GM12878 (cell line): Measurements from ENCODE around the gene DNAJC16. TPM values are rescaled to one million over a fixed set of nuclear protein-coding genes. Genes with fewer than 3 reads are reported as not detected.

Source experiments
- ATAC-seq: fragments of 200-7000 bp; cut with Tn5 transposase; 3 replicates; pipeline ENCODE4 v1.9.1; 2020; ENCODE audit warnings: mild to moderate bottlenecking, moderate library complexity
- BruUV-seq: library from RNA; stranded (reverse); fragments of 400-500 nt; replicated peaks from 2 replicates; lab custom pipeline; 2021; lab: Mats Ljungman, UMichigan
- CTCF ChIA-PET: fragments of 300-600 bp; sonication (Branson Sonifier 250); formaldehyde crosslinking; extraction: SDS; loops from one replicate; lab custom pipeline; 2021; ENCODE audit warnings: inconsistent platforms; lab: Yijun Ruan, JAX
- POLR2A ChIA-PET: fragments of 350-600 bp; formaldehyde crosslinking; extraction: SDS; loops from one replicate; lab custom pipeline; 2021; ENCODE audit warnings: inconsistent platforms; lab: Charles Lee
- RAD21 ChIA-PET: fragments of 300-600 bp; sonication (Branson Sonifier 250); formaldehyde crosslinking; loops from one replicate; lab custom pipeline; 2023; ENCODE audit warnings: antibody characterized with exemption; ENCODE audit not compliant: unreplicated experiment; lab: Charles Lee
- SMC1A ChIA-PET: fragments of 300-600 bp; sonication (Branson Sonifier 250); formaldehyde crosslinking; loops from one replicate; lab custom pipeline; 2023; ENCODE audit not compliant: unreplicated experiment, uncharacterized antibody; lab: Charles Lee
- DNase-seq: peaks from one replicate; pipeline ENCODE4 v3.0.0-alpha.2; 2011; ENCODE audit warnings: low read depth, low spot score
- FAIRE-seq: peaks from 3 replicates; lab custom pipeline; 2011; peaks lifted over from hg19 to GRCh38; lab: Jason Lieb, UNC
- H2AFZ ChIP-seq: 2 replicates; pipeline ENCODE4 v1.6.0; 2011; ENCODE audit warnings: low read depth, low read length, control low read depth; ENCODE audit not compliant: control insufficient read depth
- H3K27ac ChIP-seq: 2 replicates; pipeline ENCODE4 v1.5.1; 2011; ENCODE audit warnings: control low read depth; ENCODE audit not compliant: control insufficient read depth, insufficient read depth
- H3K27me3 ChIP-seq, 2 experiments: replicated peaks in 1 of 2; 2 replicates each; pipeline versions ENCODE4 v1.6.0 to v1.6.1; 2011; ENCODE audit warnings: low read length in 1 of 2; ENCODE audit not compliant: control insufficient read depth in 2 of 2, insufficient read depth in 2 of 2
- H3K36me3 ChIP-seq, 2 experiments: 2 replicates each; pipeline ENCODE4 v1.5.1; 2011; ENCODE audit warnings: low read length in 1 of 2; ENCODE audit not compliant: control insufficient read depth in 2 of 2, insufficient read depth in 2 of 2
- H3K4me1 ChIP-seq: 2 replicates; pipeline ENCODE4 v1.6.1; 2011; ENCODE audit warnings: mild to moderate bottlenecking, low read length, moderate library complexity, mixed read lengths; ENCODE audit not compliant: control insufficient read depth, insufficient read depth
- H3K4me2 ChIP-seq: 2 replicates; pipeline ENCODE4 v1.6.0; 2011; ENCODE audit warnings: control low read depth; ENCODE audit not compliant: control insufficient read depth, insufficient read depth
- H3K4me3 ChIP-seq: fragments of 200-600 bp; sonication (generic); 2 replicates; pipeline ENCODE4 v1.5.1; 2016
- H3K79me2 ChIP-seq: 2 replicates; pipeline ENCODE4 v1.6.0; 2011; ENCODE audit warnings: low read length; ENCODE audit not compliant: control insufficient read depth, insufficient read depth
- H3K9ac ChIP-seq: 2 replicates; pipeline ENCODE4 v1.8.0; 2011; ENCODE audit warnings: low read length, control low read depth, mixed read lengths; ENCODE audit not compliant: control insufficient read depth, insufficient read depth
- H3K9me3 ChIP-seq: replicated peaks from 3 replicates; pipeline ENCODE4 v1.5.1; 2011; ENCODE audit warnings: mild to moderate bottlenecking, low read length; ENCODE audit not compliant: control insufficient read depth, insufficient read depth
- H4K20me1 ChIP-seq: 2 replicates; pipeline ENCODE4 v1.6.0; 2011; ENCODE audit not compliant: control insufficient read depth, insufficient read depth
- CREB1 ChIP-seq: IDR thresholded peaks from 2 replicates; pipeline ENCODE4 v1.6.1; 2012; ENCODE audit warnings: low read depth, mild to moderate bottlenecking, inconsistent platforms
- CREM ChIP-seq: IDR thresholded peaks from 2 replicates; pipeline ENCODE4 v1.6.1; 2014; ENCODE audit warnings: antibody characterized with exemption, low read depth
- EED ChIP-seq: sonication (generic); IDR thresholded peaks from 2 replicates; pipeline ENCODE4 v1.6.1; 2016; ENCODE audit warnings: antibody characterized with exemption, low read depth
- HCFC1 ChIP-seq: fragments of 150-350 bp; IDR thresholded peaks from 2 replicates; pipeline ENCODE4 v1.6.1; 2014; ENCODE audit warnings: low read length
- IRF3 ChIP-seq: fragments of 450-650 bp; IDR thresholded peaks from 2 replicates; pipeline ENCODE4 v1.6.1; 2014; ENCODE audit warnings: mild to moderate bottlenecking
- NBN ChIP-seq: fragments of 450-650 bp; IDR thresholded peaks from 2 replicates; pipeline ENCODE4 v1.6.1; 2016
- NKRF ChIP-seq: fragments of 450-650 bp; conservative IDR thresholded peaks from 2 replicates; pipeline ENCODE4 v1.6.1; 2017; ENCODE audit warnings: mild to moderate bottlenecking, moderate library complexity
- PAX5 ChIP-seq: IDR thresholded peaks from 2 replicates; pipeline ENCODE4 v1.6.1; 2011; ENCODE audit warnings: low read depth, low read length, borderline replicate concordance
- PBX3 ChIP-seq: IDR thresholded peaks from 2 replicates; pipeline ENCODE4 v1.6.1; 2011; ENCODE audit warnings: mild to moderate bottlenecking, low read depth, low read length, moderate library complexity; ENCODE audit not compliant: insufficient replicate concordance
- RELB ChIP-seq: fragments of 450-650 bp; IDR thresholded peaks from 2 replicates; pipeline ENCODE4 v1.6.1; 2017; ENCODE audit warnings: low read depth, mild to moderate bottlenecking, moderate library complexity
- ZNF24 ChIP-seq: fragments of 450-650 bp; IDR thresholded peaks from 2 replicates; pipeline ENCODE4 v1.6.1; 2017; ENCODE audit warnings: antibody characterized with exemption, mild to moderate bottlenecking
- WGBS: methylation state at CpG from one replicate; pipeline ENCODE4 v1.1.6; 2016; ENCODE audit warnings: low lambda C conversion rate; ENCODE audit not compliant: insufficient replicate concordance, insufficient coverage; ENCODE audit errors: missing lambda C conversion rate; 5-methylcytosine and 5-hydroxymethylcytosine counted together
- in situ Hi-C: fragments of 300-500 bp; cut with MboI; formaldehyde crosslinking; loops from 9 replicates; pipeline ENCODE4 v1.14.3; 2018; ENCODE audit warnings: mixed read lengths
- intact Hi-C: fragments of 100-400 bp; cut with micrococcal nuclease; formaldehyde crosslinking; loops from one replicate; pipeline ENCODE4 v1.14.2; 2022; ENCODE audit not compliant: unreplicated experiment
- polyA plus RNA-seq, 11 experiments: library from polyadenylated mRNA; depleted of rRNA in 4 of 11; unstranded in 6 of 11; stranded (reverse) in 5 of 11; fragments of >200 nt; fragmentation: Nextera tagmentation in 4 of 11; fragmentation: Illumina TruSeq in 1 of 11; extraction: Ambion mirVana in 4 of 11; extraction: Trizol in 1 of 11; gene quantifications; 1 replicate in 1 of 11; 2 replicates in 10 of 11; pipeline versions ENCODE4 v1.2.1 to v1.2.3, GENCODE V29; 2011 to 2016; ENCODE audit warnings: inconsistent platforms in 2 of 11, missing spikeins in 2 of 11, low read depth in 1 of 11
- total RNA-seq, 4 experiments: library from RNA; depleted of rRNA in 3 of 4; stranded (reverse); fragments of >200 nt in 3 of 4; fragmentation: Illumina TruSeq in 1 of 4; extraction: Trizol in 1 of 4; gene quantifications; 2 replicates each; pipeline versions ENCODE4 v1.2.1 to v1.2.3, GENCODE V29; 2013 to 2021
- TF ChIP-seq, protein P1 (sequence below): IDR thresholded peaks from 2 replicates; pipeline ENCODE4 v1.6.1; 2012; ENCODE audit warnings: low read length, inconsistent platforms
- TF ChIP-seq, protein P2 (sequence below): fragments of 450-650 bp; IDR thresholded peaks from 2 replicates; pipeline ENCODE4 v1.6.1; 2016; ENCODE audit warnings: mild to moderate bottlenecking

Gene DNAJC16
- total and polyA plus RNA-seq, 10 of the 15 experiments (the other 5 are each of a cell fraction or from before 2014, with no cell fraction given): 2.4 to 12.7 (median 7.8) TPM

- intact Hi-C loops: loop anchor here (10.0 kb wide), 2 partner anchors 320 to 450 kb away; partner anchors contain the start of genes SPEN and ZBTB17
- H3K4me1 ChIP-seq: peaks cover 9% of the 10 kb centered on the region; the same call in 1 of the 2 replicates
- SMC1A ChIA-PET: interaction anchor here (1.3 kb wide), 2 partner anchors 10 to 11 kb away, joined by 3 to 4 read pairs; no protein-coding TSS in a partner anchor
- no peaks in the 10 kb centered on the region for H3K9me3 ChIP-seq
- in situ Hi-C loops: no loop called here
- RAD21 ChIA-PET: interaction anchor here (1.0 kb wide), 1 partner anchor 114 kb away, joined by 3 read pairs; no protein-coding TSS in a partner anchor
- H4K20me1 ChIP-seq: no peaks in the 10 kb centered on the region
- peak; percentile 77 for ATAC-seq
- peaks cover 13% of the 10 kb centered on the region for H3K79me2 ChIP-seq
- FAIRE-seq: peak; percentile 95
- no peak overlapping the region for H3K4me3 ChIP-seq
- peak overlapping the region; percentile 87 for H2AFZ ChIP-seq
- POLR2A ChIA-PET: interaction anchor here (1.3 to 1.8 kb wide), 2 partner anchors 11 to 93 kb away, joined by 3 to 4 read pairs; no protein-coding TSS in a partner anchor
- WGBS: 2% methylated on average over 35 of the region's 88 CpGs
- no peaks in the 10 kb centered on the region for H3K27me3 ChIP-seq
- no TSS peak for BruUV-seq
- no peaks in the 10 kb centered on the region for H3K36me3 ChIP-seq
- no peak overlapping the region for H3K4me2 ChIP-seq
- peak overlapping the region; percentile 58; the same call in 1 of the 2 replicates for H3K9ac ChIP-seq
- H3K27ac ChIP-seq: peak overlapping the region; percentile 87
- CTCF ChIA-PET: interaction anchor here (1.0 kb wide), 1 partner anchor 217 kb away, joined by 3 read pairs; no protein-coding TSS in a partner anchor
- DNase-seq: peak; percentile 88
- TF ChIP-seq NBN: peak; percentile 53
- TF ChIP-seq PBX3: no peak
- TF ChIP-seq NKRF: no peak
- no peak for TF ChIP-seq EED
- TF ChIP-seq, protein P1, sequence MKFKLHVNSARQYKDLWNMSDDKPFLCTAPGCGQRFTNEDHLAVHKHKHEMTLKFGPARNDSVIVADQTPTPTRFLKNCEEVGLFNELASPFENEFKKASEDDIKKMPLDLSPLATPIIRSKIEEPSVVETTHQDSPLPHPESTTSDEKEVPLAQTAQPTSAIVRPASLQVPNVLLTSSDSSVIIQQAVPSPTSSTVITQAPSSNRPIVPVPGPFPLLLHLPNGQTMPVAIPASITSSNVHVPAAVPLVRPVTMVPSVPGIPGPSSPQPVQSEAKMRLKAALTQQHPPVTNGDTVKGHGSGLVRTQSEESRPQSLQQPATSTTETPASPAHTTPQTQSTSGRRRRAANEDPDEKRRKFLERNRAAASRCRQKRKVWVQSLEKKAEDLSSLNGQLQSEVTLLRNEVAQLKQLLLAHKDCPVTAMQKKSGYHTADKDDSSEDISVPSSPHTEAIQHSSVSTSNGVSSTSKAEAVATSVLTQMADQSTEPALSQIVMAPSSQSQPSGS: no peak
- TF ChIP-seq PAX5: 0 out of 2 replicates have a peak, but pooled peaks have one; percentile 40
- no peak for TF ChIP-seq HCFC1
- no peak for TF ChIP-seq IRF3
- TF ChIP-seq, protein P2, sequence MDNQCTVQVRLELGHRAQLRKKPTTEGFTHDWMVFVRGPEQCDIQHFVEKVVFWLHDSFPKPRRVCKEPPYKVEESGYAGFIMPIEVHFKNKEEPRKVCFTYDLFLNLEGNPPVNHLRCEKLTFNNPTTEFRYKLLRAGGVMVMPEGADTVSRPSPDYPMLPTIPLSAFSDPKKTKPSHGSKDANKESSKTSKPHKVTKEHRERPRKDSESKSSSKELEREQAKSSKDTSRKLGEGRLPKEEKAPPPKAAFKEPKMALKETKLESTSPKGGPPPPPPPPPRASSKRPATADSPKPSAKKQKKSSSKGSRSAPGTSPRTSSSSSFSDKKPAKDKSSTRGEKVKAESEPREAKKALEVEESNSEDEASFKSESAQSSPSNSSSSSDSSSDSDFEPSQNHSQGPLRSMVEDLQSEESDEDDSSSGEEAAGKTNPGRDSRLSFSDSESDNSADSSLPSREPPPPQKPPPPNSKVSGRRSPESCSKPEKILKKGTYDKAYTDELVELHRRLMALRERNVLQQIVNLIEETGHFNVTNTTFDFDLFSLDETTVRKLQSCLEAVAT: no peak
- TF ChIP-seq CREB1: peak; percentile 97
- no peak for TF ChIP-seq RELB
- TF ChIP-seq CREM: peak; percentile 87; the same call in 1 of the 2 replicates
- no peak for TF ChIP-seq ZNF24
These were observed 2.2 kb upstream of the DNAJC16 start for GRCh38 chr1:15524283-15525049.
